ENCODE measurements around the gene CTBP1. TPM values are rescaled to one million over a fixed set of nuclear protein-coding genes. Genes with fewer than 3 reads are reported as not detected.

Gene CTBP1
- total RNA-seq, 1 experiment from 2014 or later, result 184 TPM

- intact Hi-C loops (cut with micrococcal nuclease; ENCODE audit: unreplicated experiment), result loop anchor here (1.0 kb wide), 2 partner anchors 39 to 57 kb away; no protein-coding TSS in a partner anchor
- BruUV-seq (replicated peaks), result TSS peak; percentile 93
- Mint-ChIP-seq H3K36me3 (ENCODE audit: insufficient read depth, unreplicated experiment) (peaks cover 14% of the 10 kb centered on the region), H3K4me3 (ENCODE audit: unreplicated experiment) (peak within 1 kb of the TSS; percentile 96), H3K27ac (ENCODE audit: unreplicated experiment) (peak within 1 kb of the TSS; percentile 95), H3K27me3 (ENCODE audit: insufficient read depth, unreplicated experiment) (no peaks in the 10 kb centered on the region), H3K9me3 (ENCODE audit: unreplicated experiment) (peaks cover 10% of the 10 kb centered on the region), H3K4me1 (ENCODE audit: low read depth, unreplicated experiment) (no peaks in the 10 kb centered on the region)
- H3K9me3 ChIP-seq, result peaks cover 11% of the 10 kb centered on the region; the same call in 1 of the 2 replicates
- peak; percentile 96 to 97 for DNase-seq
- H3K4me1 ChIP-seq, result peaks cover 16% of the 10 kb centered on the region
- CTCF ChIA-PET, result interaction anchor here (0.5 to 0.8 kb wide), 2 partner anchors 42 to 57 kb away, joined by 3 to 4 read pairs; partner anchors contain the start of gene UVSSA
- H3K27me3 ChIP-seq (replicated peaks; ENCODE audit: control insufficient read depth, insufficient read depth, low read length), result no peaks in the 10 kb centered on the region
- no peaks in the 10 kb centered on the region for H3K36me3 ChIP-seq (ENCODE audit: control insufficient read depth, insufficient read depth, low read length)
- peak within 1 kb of the TSS; percentile 97 for H3K4me3 ChIP-seq (ENCODE audit: low read depth, low read length)
- POLR2A ChIA-PET, result interaction anchor here (0.6 to 2.3 kb wide), 6 partner anchors 40 to 1529 kb away, joined by 3 to 13 read pairs (median 4); partner anchors contain the start of genes CTBP1 and UVSSA
- TF ChIP-seq, protein P1, sequence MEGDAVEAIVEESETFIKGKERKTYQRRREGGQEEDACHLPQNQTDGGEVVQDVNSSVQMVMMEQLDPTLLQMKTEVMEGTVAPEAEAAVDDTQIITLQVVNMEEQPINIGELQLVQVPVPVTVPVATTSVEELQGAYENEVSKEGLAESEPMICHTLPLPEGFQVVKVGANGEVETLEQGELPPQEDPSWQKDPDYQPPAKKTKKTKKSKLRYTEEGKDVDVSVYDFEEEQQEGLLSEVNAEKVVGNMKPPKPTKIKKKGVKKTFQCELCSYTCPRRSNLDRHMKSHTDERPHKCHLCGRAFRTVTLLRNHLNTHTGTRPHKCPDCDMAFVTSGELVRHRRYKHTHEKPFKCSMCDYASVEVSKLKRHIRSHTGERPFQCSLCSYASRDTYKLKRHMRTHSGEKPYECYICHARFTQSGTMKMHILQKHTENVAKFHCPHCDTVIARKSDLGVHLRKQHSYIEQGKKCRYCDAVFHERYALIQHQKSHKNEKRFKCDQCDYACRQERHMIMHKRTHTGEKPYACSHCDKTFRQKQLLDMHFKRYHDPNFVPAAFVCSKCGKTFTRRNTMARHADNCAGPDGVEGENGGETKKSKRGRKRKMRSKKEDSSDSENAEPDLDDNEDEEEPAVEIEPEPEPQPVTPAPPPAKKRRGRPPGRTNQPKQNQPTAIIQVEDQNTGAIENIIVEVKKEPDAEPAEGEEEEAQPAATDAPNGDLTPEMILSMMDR (IDR thresholded peaks at IDR 0.05; ENCODE audit: insufficient read depth in 1 of 2, low read depth in 1 of 2, low read length in 1 of 2, severe bottlenecking in 1 of 2, unreplicated experiment in 1 of 2), result no peak
Measured at GRCh38 chr4:1289207-1290164, 40.6 kb upstream of the CTBP1 start, which contains the start of gene MAEA. Gene MAEA (plus strand): TSS chr4:1289891. CDS start chr4:1289914, 23 bp downstream.

- Mint-ChIP-seq H3K27ac (ENCODE audit: unreplicated experiment) (peak overlapping the region; percentile 95), H3K9me3 (ENCODE audit: unreplicated experiment) (peaks cover 10% of the 10 kb centered on the region), H3K4me1 (ENCODE audit: low read depth, unreplicated experiment) (no peaks in the 10 kb centered on the region), H3K4me3 (ENCODE audit: unreplicated experiment) (peak overlapping the region; percentile 96), H3K36me3 (ENCODE audit: insufficient read depth, unreplicated experiment) (peaks cover 14% of the 10 kb centered on the region), H3K27me3 (ENCODE audit: insufficient read depth, unreplicated experiment) (no peaks in the 10 kb centered on the region)
- Histone ChIP-seq H3K36me3 (ENCODE audit: control insufficient read depth, insufficient read depth, low read length) (no peaks in the 10 kb centered on the region), H3K4me3 (ENCODE audit: low read depth, low read length) (peak overlapping the region; percentile 86), H3K9me3 (peaks cover 11% of the 10 kb centered on the region; the same call in 1 of the 2 replicates), H3K4me1 (peaks cover 16% of the 10 kb centered on the region), H3K27me3 (replicated peaks; ENCODE audit: control insufficient read depth, insufficient read depth, low read length) (no peaks in the 10 kb centered on the region)
- DNase-seq, result no peak
- no TSS peak for BruUV-seq (replicated peaks)
- TF ChIP-seq, protein P1 (IDR thresholded peaks at IDR 0.05; ENCODE audit: insufficient read depth in 1 of 2, low read depth in 1 of 2, low read length in 1 of 2, severe bottlenecking in 1 of 2, unreplicated experiment in 1 of 2), result no peak
- intact Hi-C loops (cut with micrococcal nuclease; ENCODE audit: unreplicated experiment), result loop anchor here (1.0 kb wide), 2 partner anchors 38 to 58 kb away; no protein-coding TSS in a partner anchor
- ChIA-PET POLR2A (interaction anchor here (0.6 to 2.3 kb wide), 3 partner anchors 57 to 1530 kb away, joined by 3 to 13 read pairs (median 3); partner anchors contain the start of gene UVSSA), CTCF (interaction anchor here (0.5 to 0.8 kb wide), 2 partner anchors 41 to 58 kb away, joined by 3 to 4 read pairs; partner anchors contain the start of gene UVSSA)
Measured at GRCh38 chr4:1288786-1289185, 39.9 kb upstream of the CTBP1 start.

Data from Caco-2 (cell line).